Body of pancreas (tissue), 4 donors: Measurements from ENCODE around the gene APMAP. TPM values are rescaled to one million over a fixed set of nuclear protein-coding genes. Genes with fewer than 3 reads are reported as not detected.

ENCODE experiments used
- ATAC-seq: fragments of 150-250 bp; one replicate; pipeline ENCODE4 v1.9.1; 2016
- DNase-seq, 4 donors: peaks; one replicate each; pipeline ENCODE4 v3.0.0-alpha.2; 2019
- H3K27ac ChIP-seq, 4 donors: fragments of 200-600 bp; sonication (generic); 1 replicate in 3 of 4; 2 replicates in 1 of 4; pipeline versions ENCODE4 v1.5.1 to v1.6.1; 2016 to 2019; ENCODE audit warnings: mild to moderate bottlenecking in 1 of 4, mixed read lengths in 1 of 4, moderate library complexity in 1 of 4
- H3K27me3 ChIP-seq, 2 donors: fragments of 200-600 bp; sonication (generic); one replicate each; pipeline ENCODE4 v1.6.0; 2016; ENCODE audit warnings: mild to moderate bottlenecking in 1 of 2
- H3K36me3 ChIP-seq, 2 donors: fragments of 200-600 bp; sonication (generic); replicated peaks in 1 of 2; 2 replicates each; pipeline ENCODE4 v1.5.1; 2016; ENCODE audit warnings: low read depth in 2 of 2; ENCODE audit not compliant: insufficient read depth in 1 of 2
- H3K4me1 ChIP-seq: fragments of 200-600 bp; sonication (generic); one replicate; pipeline ENCODE4 v1.6.0; 2016
- H3K4me3 ChIP-seq, 2 donors: fragments of 200-600 bp; sonication (generic); 1 replicate in 1 of 2; 2 replicates in 1 of 2; pipeline ENCODE4 v1.5.1; 2016 to 2019
- H3K9me3 ChIP-seq, 3 donors: fragments of 200-600 bp; sonication (generic); 1 replicate in 2 of 3; 2 replicates in 1 of 3; pipeline ENCODE4 v1.5.1; 2016
- CTCF ChIP-seq, 7 experiments: fragments of 450-650 bp in 4 of 7; fragments of 200-600 bp in 3 of 7; sonication (generic) in 3 of 7; IDR thresholded peaks; one replicate each; pipeline ENCODE4 v1.5.1; 2016 to 2019; ENCODE audit warnings: antibody characterized with exemption in 7 of 7
- POLR2A ChIP-seq, 3 donors: fragments of 450-650 bp; IDR thresholded peaks; one replicate each; pipeline ENCODE4 v1.6.1; 2016; ENCODE audit warnings: antibody characterized with exemption in 3 of 3, mild to moderate bottlenecking in 2 of 3
- WGBS, 2 donors: methylation state at CpG; one replicate each; pipeline ENCODE4 v1.1.5; 2017; 5-methylcytosine and 5-hydroxymethylcytosine counted together
- intact Hi-C: fragments of 100-400 bp; cut with DNase I; formaldehyde crosslinking; loops from one replicate; pipeline ENCODE4 v1.15.1; 2023
- total RNA-seq, 2 donors: library from RNA; depleted of rRNA; stranded (reverse); fragments of >200 nt; gene quantifications; one replicate each; pipeline ENCODE4 v1.1.0, GENCODE V29; 2016

Gene APMAP
- total RNA-seq, 2 donors from 2014 or later, result 38.9 to 51.4 TPM

- TF ChIP-seq CTCF (IDR thresholded peaks at IDR 0.05) (no peak), POLR2A (IDR thresholded peaks at IDR 0.05) (no peak)
- Histone ChIP-seq H3K36me3 (no peaks in the 10 kb centered on the region), H3K9me3 (no peaks in the 10 kb centered on the region), H3K4me3 (no peak overlapping the region), H3K27me3 (no peaks in the 10 kb centered on the region), H3K27ac (no peak overlapping the region), H3K4me1 (peaks cover 36% of the 10 kb centered on the region)
- WGBS, 2 donors, result 79 to 91% methylated on average over 2 of the region's 2 CpGs
- intact Hi-C loops, result loop anchor here (10.0 kb wide), 1 partner anchor 204 kb away; the partner anchor contains the start of gene ENTPD6
- DNase-seq (no peak), ATAC-seq (no peak)
Measured at GRCh38 chr20:24990810-24991252, 1.7 kb downstream of the APMAP start.

GRCh38 chr20:24989162-24989561, 3.4 kb downstream of the APMAP start:
- Histone ChIP-seq H3K4me3 (no peak overlapping the region), H3K36me3 (no peaks in the 10 kb centered on the region), H3K27me3 (no peaks in the 10 kb centered on the region), H3K27ac (no peak overlapping the region), H3K9me3 (no peaks in the 10 kb centered on the region), H3K4me1 (peaks cover 23% of the 10 kb centered on the region)
- intact Hi-C loops, result no loop called here
- TF ChIP-seq CTCF (IDR thresholded peaks at IDR 0.05) (no peak), POLR2A (IDR thresholded peaks at IDR 0.05) (no peak)
- WGBS, 2 donors, result 82 to 90% methylated on average over 3 of the region's 3 CpGs
- ATAC-seq (no peak), DNase-seq (no peak)

- DNase-seq (peak in 1 of 4 donors; percentile 4), ATAC-seq (no peak)
- Histone ChIP-seq H3K4me1 (peaks cover 13% of the 10 kb centered on the region), H3K9me3 (no peaks in the 10 kb centered on the region), H3K36me3 (no peaks in the 10 kb centered on the region), H3K27ac (no peak overlapping the region), H3K27me3 (no peaks in the 10 kb centered on the region), H3K4me3 (no peak overlapping the region)
- WGBS, 2 donors, result 85 to 87% methylated on average over 7 of the region's 7 CpGs
- TF ChIP-seq CTCF (IDR thresholded peaks at IDR 0.05) (no peak), POLR2A (IDR thresholded peaks at IDR 0.05) (no peak)
- intact Hi-C loops, result no loop called here
Measured at GRCh38 chr20:24987873-24988835, 4.4 kb downstream of the APMAP start.

- TF ChIP-seq CTCF (IDR thresholded peaks at IDR 0.05) (no peak), POLR2A (IDR thresholded peaks at IDR 0.05) (no peak)
- no peaks in the 10 kb centered on the region for H3K9me3 ChIP-seq
- ATAC-seq, result no peak
- no peak overlapping the region for H3K4me3 ChIP-seq
- no peak for DNase-seq
- no peaks in the 10 kb centered on the region for H3K27me3 ChIP-seq
- H3K27ac ChIP-seq, result no peak overlapping the region
- intact Hi-C loops, result no loop called here
- H3K4me1 ChIP-seq, result peaks cover 10% of the 10 kb centered on the region
- H3K36me3 ChIP-seq, result no peaks in the 10 kb centered on the region
- 81 to 85% methylated on average over 2 of the region's 2 CpGs for WGBS, 2 donors
Measured at GRCh38 chr20:24987244-24987643, 5.3 kb downstream of the APMAP start.
